HepG2 (cell line): ENCODE measurements around the gene USP34. TPM values are rescaled to one million over a fixed set of nuclear protein-coding genes. Genes with fewer than 3 reads are reported as not detected.

Source experiments
- ARNT ChIP-seq: fragments of 450-650 bp; IDR thresholded peaks from 2 replicates; pipeline ENCODE4 v1.6.1; 2017
- CCDC6 ChIP-seq: sonication (generic); formaldehyde crosslinking; IDR thresholded peaks from 2 replicates; pipeline ENCODE4 v1.8.1; 2022; ENCODE audit warnings: mild to moderate bottlenecking, missing genetic modification reagents, moderate library complexity
- FOSL1 ChIP-seq: sonication (generic); formaldehyde crosslinking; IDR thresholded peaks from 2 replicates; pipeline ENCODE4 v1.9.0; 2021; ENCODE audit warnings: missing genetic modification reagents, borderline replicate concordance
- FOXA3 ChIP-seq: IDR thresholded peaks from 2 replicates; pipeline ENCODE4 v1.6.1; 2016; ENCODE audit warnings: missing genetic modification reagents, missing compliant biosample characterization
- GFI1 ChIP-seq: sonication (generic); formaldehyde crosslinking; IDR thresholded peaks from 2 replicates; pipeline ENCODE4 v1.5.0; 2020; ENCODE audit warnings: missing genetic modification reagents, mild to moderate bottlenecking, borderline replicate concordance
- GPN1 ChIP-seq: sonication (generic); formaldehyde crosslinking; IDR thresholded peaks from 2 replicates; pipeline ENCODE4 v1.5.1; 2020; ENCODE audit warnings: missing genetic modification reagents, borderline replicate concordance
- HNF4A ChIP-seq: sonication (generic); formaldehyde crosslinking; IDR thresholded peaks from 2 replicates; pipeline ENCODE4 v1.4.0; 2020; ENCODE audit warnings: missing genetic modification reagents
- HOXA3 ChIP-seq: sonication (generic); formaldehyde crosslinking; IDR thresholded peaks from 2 replicates; pipeline ENCODE4 v1.5.0; 2020; ENCODE audit warnings: missing genetic modification reagents
- ISX ChIP-seq: sonication (generic); formaldehyde crosslinking; conservative IDR thresholded peaks from 2 replicates; pipeline ENCODE4 v1.5.0; 2020; ENCODE audit warnings: missing genetic modification reagents
- POLR2AphosphoS5 ChIP-seq: IDR thresholded peaks from 2 replicates; pipeline ENCODE4 v1.6.1; 2012; ENCODE audit warnings: low read depth, low read length
- RARA ChIP-seq: IDR thresholded peaks from 2 replicates; pipeline ENCODE4 v1.6.1; 2016; ENCODE audit warnings: missing genetic modification reagents, missing compliant biosample characterization
- RBM39 ChIP-seq: fragments of 200-400 bp; formaldehyde crosslinking; IDR thresholded peaks from one replicate; pipeline ENCODE4 v1.6.1; 2018; ENCODE audit warnings: antibody characterized with exemption, mild to moderate bottlenecking, low read depth, low read length; ENCODE audit not compliant: poor library complexity, severe bottlenecking
- ZSCAN20 ChIP-seq: sonication (generic); formaldehyde crosslinking; IDR thresholded peaks from 2 replicates; pipeline ENCODE4 v1.4.0; 2020; ENCODE audit warnings: missing genetic modification reagents, mild to moderate bottlenecking, borderline replicate concordance
- polyA plus RNA-seq, 8 experiments: library from polyadenylated mRNA; depleted of rRNA in 3 of 8; stranded (reverse) in 7 of 8; unstranded in 1 of 8; fragments of >200 nt; fragmentation: Illumina TruSeq in 4 of 8; extraction: Trizol in 4 of 8; gene quantifications; 2 replicates each; pipeline versions ENCODE4 v1.2.1 to v1.2.3, GENCODE V29; 2011 to 2016; ENCODE audit warnings: low read depth in 4 of 8, missing spikeins in 1 of 8, mixed read lengths in 1 of 8; ENCODE audit not compliant: insufficient read depth in 1 of 8
- total RNA-seq, 5 experiments: library from RNA; depleted of rRNA; stranded (reverse); fragments of >200 nt; fragmentation: Illumina TruSeq; extraction: Trizol; gene quantifications; 2 replicates each; pipeline ENCODE4 v1.2.3, GENCODE V29; 2016; ENCODE audit warnings: low read depth in 1 of 5
- TF ChIP-seq, protein P1 (sequence below): sonication (generic); formaldehyde crosslinking; IDR thresholded peaks from 2 replicates; pipeline ENCODE4 v1.4.0; 2020; ENCODE audit warnings: missing genetic modification reagents, mild to moderate bottlenecking, borderline replicate concordance
- TF ChIP-seq, protein P2 (sequence below): sonication (generic); formaldehyde crosslinking; IDR thresholded peaks from 2 replicates; pipeline ENCODE4 v1.4.0; 2020; ENCODE audit warnings: mild to moderate bottlenecking, missing genetic modification reagents
- TF ChIP-seq, protein P3 (sequence below): sonication (generic); formaldehyde crosslinking; IDR thresholded peaks from 2 replicates; pipeline ENCODE4 v1.9.0; 2021; ENCODE audit warnings: missing genetic modification reagents, mild to moderate bottlenecking, borderline replicate concordance
- TF ChIP-seq, protein P4 (sequence below): sonication (generic); formaldehyde crosslinking; IDR thresholded peaks from 2 replicates; pipeline ENCODE4 v1.5.0; 2020; ENCODE audit warnings: missing genetic modification reagents
- TF ChIP-seq, protein P5 (sequence below): sonication (generic); formaldehyde crosslinking; IDR thresholded peaks from 2 replicates; pipeline ENCODE4 v1.8.1; 2023; ENCODE audit warnings: missing genetic modification reagents, inconsistent platforms, borderline replicate concordance
- TF ChIP-seq, protein P6 (sequence below): sonication (generic); formaldehyde crosslinking; IDR thresholded peaks from 2 replicates; pipeline ENCODE4 v1.5.0; 2020; ENCODE audit warnings: missing genetic modification reagents

USP34 gene
- total and polyA plus RNA-seq, 2 of the 13 experiments (the other 11 are each of a cell fraction or from before 2014, with no cell fraction given), result 99.2 to 100 TPM

DNA sequence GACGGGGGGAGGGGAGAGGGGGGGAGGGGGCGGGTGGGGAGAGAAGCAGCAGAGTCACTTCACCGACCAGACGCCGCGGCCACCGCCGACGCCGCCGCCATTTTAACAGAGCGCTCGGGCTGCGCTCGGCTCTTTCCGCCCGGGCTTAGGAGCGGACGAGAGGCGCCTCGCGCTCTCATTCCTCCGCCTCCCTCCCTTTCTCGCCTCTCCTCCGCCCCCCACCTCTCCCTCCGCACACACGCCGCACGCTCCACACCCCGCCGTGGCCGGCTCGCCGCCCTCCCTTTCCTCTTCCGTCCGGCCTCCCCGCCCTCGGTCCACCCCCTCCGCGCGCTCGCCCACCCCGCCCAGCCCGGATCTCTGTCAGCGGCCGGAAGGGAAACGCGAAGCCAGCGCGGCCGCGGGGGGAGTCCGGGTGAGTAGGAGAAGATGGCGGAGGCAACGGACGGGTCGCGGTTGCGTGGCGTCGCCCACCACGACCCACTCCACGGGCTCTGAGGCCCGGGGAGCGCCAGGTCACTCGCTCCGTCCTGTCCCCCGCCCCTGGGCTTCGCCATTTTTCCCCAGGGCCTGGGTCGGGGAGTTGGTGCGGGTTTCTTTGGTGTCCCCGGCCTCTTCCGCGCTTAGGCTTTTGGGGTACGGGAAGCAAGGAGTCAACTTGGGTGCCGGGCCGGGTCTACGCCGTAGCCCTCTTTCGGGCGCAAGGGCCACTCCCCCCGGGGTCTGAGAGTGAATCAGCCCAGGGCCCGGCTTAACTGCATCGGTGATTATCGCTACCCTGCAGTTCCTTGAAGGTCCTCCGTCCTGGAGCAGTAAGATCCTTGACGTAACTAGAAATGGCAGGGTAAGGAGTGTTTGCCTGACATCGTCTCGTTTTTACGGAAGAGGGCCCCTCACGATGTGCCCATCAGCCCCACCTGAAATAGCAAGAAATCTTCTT, at the start of gene USP34 (continued):
- TF ChIP-seq, protein P1, sequence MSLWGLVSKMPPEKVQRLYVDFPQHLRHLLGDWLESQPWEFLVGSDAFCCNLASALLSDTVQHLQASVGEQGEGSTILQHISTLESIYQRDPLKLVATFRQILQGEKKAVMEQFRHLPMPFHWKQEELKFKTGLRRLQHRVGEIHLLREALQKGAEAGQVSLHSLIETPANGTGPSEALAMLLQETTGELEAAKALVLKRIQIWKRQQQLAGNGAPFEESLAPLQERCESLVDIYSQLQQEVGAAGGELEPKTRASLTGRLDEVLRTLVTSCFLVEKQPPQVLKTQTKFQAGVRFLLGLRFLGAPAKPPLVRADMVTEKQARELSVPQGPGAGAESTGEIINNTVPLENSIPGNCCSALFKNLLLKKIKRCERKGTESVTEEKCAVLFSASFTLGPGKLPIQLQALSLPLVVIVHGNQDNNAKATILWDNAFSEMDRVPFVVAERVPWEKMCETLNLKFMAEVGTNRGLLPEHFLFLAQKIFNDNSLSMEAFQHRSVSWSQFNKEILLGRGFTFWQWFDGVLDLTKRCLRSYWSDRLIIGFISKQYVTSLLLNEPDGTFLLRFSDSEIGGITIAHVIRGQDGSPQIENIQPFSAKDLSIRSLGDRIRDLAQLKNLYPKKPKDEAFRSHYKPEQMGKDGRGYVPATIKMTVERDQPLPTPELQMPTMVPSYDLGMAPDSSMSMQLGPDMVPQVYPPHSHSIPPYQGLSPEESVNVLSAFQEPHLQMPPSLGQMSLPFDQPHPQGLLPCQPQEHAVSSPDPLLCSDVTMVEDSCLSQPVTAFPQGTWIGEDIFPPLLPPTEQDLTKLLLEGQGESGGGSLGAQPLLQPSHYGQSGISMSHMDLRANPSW, result no peak
- no peak for TF ChIP-seq FOSL1
- TF ChIP-seq, protein P2, sequence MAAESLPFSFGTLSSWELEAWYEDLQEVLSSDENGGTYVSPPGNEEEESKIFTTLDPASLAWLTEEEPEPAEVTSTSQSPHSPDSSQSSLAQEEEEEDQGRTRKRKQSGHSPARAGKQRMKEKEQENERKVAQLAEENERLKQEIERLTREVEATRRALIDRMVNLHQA (CRISPR knock-in tag), result no peak
- TF ChIP-seq, protein P3, sequence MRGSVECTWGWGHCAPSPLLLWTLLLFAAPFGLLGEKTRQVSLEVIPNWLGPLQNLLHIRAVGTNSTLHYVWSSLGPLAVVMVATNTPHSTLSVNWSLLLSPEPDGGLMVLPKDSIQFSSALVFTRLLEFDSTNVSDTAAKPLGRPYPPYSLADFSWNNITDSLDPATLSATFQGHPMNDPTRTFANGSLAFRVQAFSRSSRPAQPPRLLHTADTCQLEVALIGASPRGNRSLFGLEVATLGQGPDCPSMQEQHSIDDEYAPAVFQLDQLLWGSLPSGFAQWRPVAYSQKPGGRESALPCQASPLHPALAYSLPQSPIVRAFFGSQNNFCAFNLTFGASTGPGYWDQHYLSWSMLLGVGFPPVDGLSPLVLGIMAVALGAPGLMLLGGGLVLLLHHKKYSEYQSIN, result no peak
- peak; percentile 84 for TF ChIP-seq HOXA3 (CRISPR knock-in tag)
- 0 out of 2 replicates have a peak, but pooled peaks have one; percentile 20 for TF ChIP-seq RARA (CRISPR knock-in tag)
- peak; percentile 92 for TF ChIP-seq RBM39
- TF ChIP-seq, protein P4, sequence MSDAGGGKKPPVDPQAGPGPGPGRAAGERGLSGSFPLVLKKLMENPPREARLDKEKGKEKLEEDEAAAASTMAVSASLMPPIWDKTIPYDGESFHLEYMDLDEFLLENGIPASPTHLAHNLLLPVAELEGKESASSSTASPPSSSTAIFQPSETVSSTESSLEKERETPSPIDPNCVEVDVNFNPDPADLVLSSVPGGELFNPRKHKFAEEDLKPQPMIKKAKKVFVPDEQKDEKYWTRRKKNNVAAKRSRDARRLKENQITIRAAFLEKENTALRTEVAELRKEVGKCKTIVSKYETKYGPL (CRISPR knock-in tag), result no peak; the same call in 1 of the 2 replicates
- TF ChIP-seq POLR2AphosphoS5, result peak; percentile 94
- TF ChIP-seq ARNT, result no peak
- no peak for TF ChIP-seq GFI1 (CRISPR knock-in tag)
- TF ChIP-seq ZSCAN20 (CRISPR knock-in tag), result 0 out of 2 replicates have a peak, but pooled peaks have one; percentile 77
- TF ChIP-seq CCDC6, result peak; percentile 90
- no peak for TF ChIP-seq GPN1 (CRISPR knock-in tag)
- TF ChIP-seq, protein P5, sequence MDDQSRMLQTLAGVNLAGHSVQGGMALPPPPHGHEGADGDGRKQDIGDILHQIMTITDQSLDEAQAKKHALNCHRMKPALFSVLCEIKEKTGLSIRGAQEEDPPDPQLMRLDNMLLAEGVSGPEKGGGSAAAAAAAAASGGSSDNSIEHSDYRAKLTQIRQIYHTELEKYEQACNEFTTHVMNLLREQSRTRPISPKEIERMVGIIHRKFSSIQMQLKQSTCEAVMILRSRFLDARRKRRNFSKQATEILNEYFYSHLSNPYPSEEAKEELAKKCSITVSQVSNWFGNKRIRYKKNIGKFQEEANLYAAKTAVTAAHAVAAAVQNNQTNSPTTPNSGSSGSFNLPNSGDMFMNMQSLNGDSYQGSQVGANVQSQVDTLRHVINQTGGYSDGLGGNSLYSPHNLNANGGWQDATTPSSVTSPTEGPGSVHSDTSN (CRISPR knock-in tag), result no peak
- TF ChIP-seq, protein P6, sequence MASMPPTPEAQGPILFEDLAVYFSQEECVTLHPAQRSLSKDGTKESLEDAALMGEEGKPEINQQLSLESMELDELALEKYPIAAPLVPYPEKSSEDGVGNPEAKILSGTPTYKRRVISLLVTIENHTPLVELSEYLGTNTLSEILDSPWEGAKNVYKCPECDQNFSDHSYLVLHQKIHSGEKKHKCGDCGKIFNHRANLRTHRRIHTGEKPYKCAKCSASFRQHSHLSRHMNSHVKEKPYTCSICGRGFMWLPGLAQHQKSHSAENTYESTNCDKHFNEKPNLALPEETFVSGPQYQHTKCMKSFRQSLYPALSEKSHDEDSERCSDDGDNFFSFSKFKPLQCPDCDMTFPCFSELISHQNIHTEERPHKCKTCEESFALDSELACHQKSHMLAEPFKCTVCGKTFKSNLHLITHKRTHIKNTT, result 0 out of 2 replicates have a peak, but pooled peaks have one; percentile 15
- TF ChIP-seq HNF4A (CRISPR knock-in tag), result no peak
- TF ChIP-seq FOXA3 (CRISPR knock-in tag), result 0 out of 2 replicates have a peak, but pooled peaks have one; percentile 21
- TF ChIP-seq ISX, result no peak
